ENCODE data around the gene GJA10.

Gene GJA10

GRCh38 chr6:89866024-89866678 is 28.1 kb upstream of the GJA10 start:
- peaks cover 89% of the 10 kb centered on the region for H3K36me3 ChIP-seq (ENCODE audit: control insufficient read depth, low read length)
- H3K79me2 ChIP-seq (ENCODE audit: control insufficient read depth, low read length) = no peaks in the 10 kb centered on the region

GRCh38 chr6:89873721-89874120 is 20.5 kb upstream of the GJA10 start:
- no peaks in the 10 kb centered on the region for H3F3A ChIP-seq (ENCODE audit: control insufficient read depth, insufficient read depth)
- no peaks in the 10 kb centered on the region for H3K79me2 ChIP-seq (ENCODE audit: control insufficient read depth, low read length)
- H3K4me1 ChIP-seq (ENCODE audit: control insufficient read depth, low read length) = no peaks in the 10 kb centered on the region
- H3K27me3 ChIP-seq (ENCODE audit: control insufficient read depth, low read length) = no peaks in the 10 kb centered on the region
- peaks cover 39% of the 10 kb centered on the region for H3K36me3 ChIP-seq (ENCODE audit: control insufficient read depth, low read length)
- H3K9me3 ChIP-seq (ENCODE audit: control insufficient read depth, insufficient read depth, low read length) = no peaks in the 10 kb centered on the region
- no peaks in the 10 kb centered on the region for H4K20me1 ChIP-seq (ENCODE audit: control insufficient read depth, insufficient read depth, low read depth, low read length)
- no peak overlapping the region for H3K27ac ChIP-seq (ENCODE audit: low read depth, low read length)
- H3K4me2 ChIP-seq (ENCODE audit: low read length) = no peak overlapping the region
- TF ChIP-seq EZH2phosphoT487 (IDR thresholded peaks at IDR 0.05; ENCODE audit: borderline replicate concordance, low read length) (no peak), CTCF (IDR thresholded peaks at IDR 0.05; ENCODE audit: low read depth, low read length, poor library complexity, severe bottlenecking) (no peak)
- no peaks in the 10 kb centered on the region for H3K9me2 ChIP-seq (replicated peaks; ENCODE audit: control insufficient read depth, low read length)
- H3K4me3 ChIP-seq (ENCODE audit: low read length) = no peak overlapping the region

More at GRCh38 chr6:89866024-89866678, 28.1 kb upstream of the GJA10 start:
- Histone ChIP-seq H3K27ac (ENCODE audit: low read depth, low read length) (no peak overlapping the region), H4K20me1 (ENCODE audit: control insufficient read depth, insufficient read depth, low read depth, low read length) (peaks cover 6% of the 10 kb centered on the region; the same call in 1 of the 2 replicates), H3F3A (ENCODE audit: control insufficient read depth, insufficient read depth) (no peaks in the 10 kb centered on the region), H3K27me3 (ENCODE audit: control insufficient read depth, low read length) (no peaks in the 10 kb centered on the region), H3K9me2 (replicated peaks; ENCODE audit: control insufficient read depth, low read length) (no peaks in the 10 kb centered on the region), H3K4me2 (ENCODE audit: low read length) (no peak overlapping the region), H3K4me3 (ENCODE audit: low read length) (no peak overlapping the region), H3K9me3 (ENCODE audit: control insufficient read depth, insufficient read depth, low read length) (no peaks in the 10 kb centered on the region), H3K4me1 (ENCODE audit: control insufficient read depth, low read length) (peaks cover 3% of the 10 kb centered on the region)
- no peak for TF ChIP-seq EZH2phosphoT487 (IDR thresholded peaks at IDR 0.05; ENCODE audit: borderline replicate concordance, low read length)
- TF ChIP-seq CTCF (IDR thresholded peaks at IDR 0.05; ENCODE audit: low read depth, low read length, poor library complexity, severe bottlenecking) = no peak

- Histone ChIP-seq H3K4me3 (ENCODE audit: low read length) (no peak overlapping the region), H3K27ac (ENCODE audit: low read depth, low read length) (no peak overlapping the region), H3K9me2 (replicated peaks; ENCODE audit: control insufficient read depth, low read length) (no peaks in the 10 kb centered on the region), H3K27me3 (ENCODE audit: control insufficient read depth, low read length) (no peaks in the 10 kb centered on the region), H3F3A (ENCODE audit: control insufficient read depth, insufficient read depth) (no peaks in the 10 kb centered on the region), H3K4me1 (ENCODE audit: control insufficient read depth, low read length) (no peaks in the 10 kb centered on the region), H3K9me3 (ENCODE audit: control insufficient read depth, insufficient read depth, low read length) (no peaks in the 10 kb centered on the region), H3K4me2 (ENCODE audit: low read length) (no peak overlapping the region), H3K36me3 (ENCODE audit: control insufficient read depth, low read length) (peaks cover 35% of the 10 kb centered on the region), H4K20me1 (ENCODE audit: control insufficient read depth, insufficient read depth, low read depth, low read length) (no peaks in the 10 kb centered on the region), H3K79me2 (ENCODE audit: control insufficient read depth, low read length) (no peaks in the 10 kb centered on the region)
- no peak for TF ChIP-seq EZH2phosphoT487 (IDR thresholded peaks at IDR 0.05; ENCODE audit: borderline replicate concordance, low read length)
- TF ChIP-seq CTCF (IDR thresholded peaks at IDR 0.05; ENCODE audit: low read depth, low read length, poor library complexity, severe bottlenecking) = no peak
These were observed 19.8 kb upstream of the GJA10 start for GRCh38 chr6:89874438-89874837.
